Small intestine (tissue), 16 donors: ENCODE results near the gene ICE2. TPM values are rescaled to one million over a fixed set of nuclear protein-coding genes. Genes with fewer than 3 reads are reported as not detected.

Source experiments
- DNase-seq, 2 donors: peaks; one replicate each; pipeline versions ENCODE4 v3.0.0 to v3.0.0-alpha.2; 2013
- FAIRE-seq: peaks from 2 replicates; lab custom pipeline; 2012; peaks lifted over from hg19 to GRCh38; lab: Jason Lieb, UNC
- H3K27ac ChIP-seq, 3 donors: one replicate each; pipeline ENCODE4 v1.5.1; 2013; ENCODE audit warnings: low read length in 2 of 3, mild to moderate bottlenecking in 2 of 3, control low read depth in 1 of 3, inconsistent platforms in 1 of 3, low read depth in 1 of 3, moderate library complexity in 1 of 3
- H3K27me3 ChIP-seq, 3 donors: one replicate each; pipeline ENCODE4 v1.6.1; 2013; ENCODE audit warnings: low read length in 3 of 3, inconsistent platforms in 1 of 3; ENCODE audit not compliant: control insufficient read depth in 3 of 3, insufficient read depth in 3 of 3
- H3K36me3 ChIP-seq, 3 donors: one replicate each; pipeline ENCODE4 v1.6.1; 2013; ENCODE audit warnings: low read length in 3 of 3, inconsistent platforms in 1 of 3, low read depth in 1 of 3, mild to moderate bottlenecking in 1 of 3, moderate library complexity in 1 of 3; ENCODE audit not compliant: control insufficient read depth in 3 of 3, insufficient read depth in 2 of 3
- H3K4me1 ChIP-seq, 3 donors: one replicate each; pipeline ENCODE4 v1.6.1; 2013; ENCODE audit warnings: low read length in 2 of 3, inconsistent platforms in 1 of 3, low read depth in 1 of 3, mild to moderate bottlenecking in 1 of 3, moderate library complexity in 1 of 3; ENCODE audit not compliant: control insufficient read depth in 3 of 3, insufficient read depth in 2 of 3
- H3K4me3 ChIP-seq, 3 donors: one replicate each; pipeline ENCODE4 v1.5.1; 2013; ENCODE audit warnings: low read length in 3 of 3, control low read depth in 1 of 3, inconsistent platforms in 1 of 3, low read depth in 1 of 3, mild to moderate bottlenecking in 1 of 3, moderate library complexity in 1 of 3
- H3K9me3 ChIP-seq, 2 donors: one replicate each; pipeline ENCODE4 v1.6.1; 2013; ENCODE audit warnings: low read depth in 1 of 2, low read length in 1 of 2; ENCODE audit not compliant: control insufficient read depth in 2 of 2, insufficient read depth in 1 of 2
- WGBS, 3 donors: extraction: QIAGEN DNeasy Blood & Tissue Kit; methylation state at CpG; one replicate each; pipeline ENCODE4 v1.1.7; 2013; 5-methylcytosine and 5-hydroxymethylcytosine counted together
- long read RNA-seq, 10 donors: transcript quantifications; one replicate each; lab custom pipeline, GENCODE V29; 2026
- polyA plus RNA-seq, 4 donors: library from polyadenylated mRNA; stranded (reverse) in 3 of 4; unstranded in 1 of 4; fragments of 200-250 nt in 3 of 4; fragments of 120-200 nt in 1 of 4; gene quantifications; one replicate each; pipeline versions ENCODE4 v1.2.1 to v1.2.3, GENCODE V29; 2013
- donor health status: healthy with polysubstance abuse.
- donor health status: control.
- donor health status: control.
- donor health status: Bipolar disorder and iron deficiency.
- donor health status: healthy.

The ICE2 gene, protein sequence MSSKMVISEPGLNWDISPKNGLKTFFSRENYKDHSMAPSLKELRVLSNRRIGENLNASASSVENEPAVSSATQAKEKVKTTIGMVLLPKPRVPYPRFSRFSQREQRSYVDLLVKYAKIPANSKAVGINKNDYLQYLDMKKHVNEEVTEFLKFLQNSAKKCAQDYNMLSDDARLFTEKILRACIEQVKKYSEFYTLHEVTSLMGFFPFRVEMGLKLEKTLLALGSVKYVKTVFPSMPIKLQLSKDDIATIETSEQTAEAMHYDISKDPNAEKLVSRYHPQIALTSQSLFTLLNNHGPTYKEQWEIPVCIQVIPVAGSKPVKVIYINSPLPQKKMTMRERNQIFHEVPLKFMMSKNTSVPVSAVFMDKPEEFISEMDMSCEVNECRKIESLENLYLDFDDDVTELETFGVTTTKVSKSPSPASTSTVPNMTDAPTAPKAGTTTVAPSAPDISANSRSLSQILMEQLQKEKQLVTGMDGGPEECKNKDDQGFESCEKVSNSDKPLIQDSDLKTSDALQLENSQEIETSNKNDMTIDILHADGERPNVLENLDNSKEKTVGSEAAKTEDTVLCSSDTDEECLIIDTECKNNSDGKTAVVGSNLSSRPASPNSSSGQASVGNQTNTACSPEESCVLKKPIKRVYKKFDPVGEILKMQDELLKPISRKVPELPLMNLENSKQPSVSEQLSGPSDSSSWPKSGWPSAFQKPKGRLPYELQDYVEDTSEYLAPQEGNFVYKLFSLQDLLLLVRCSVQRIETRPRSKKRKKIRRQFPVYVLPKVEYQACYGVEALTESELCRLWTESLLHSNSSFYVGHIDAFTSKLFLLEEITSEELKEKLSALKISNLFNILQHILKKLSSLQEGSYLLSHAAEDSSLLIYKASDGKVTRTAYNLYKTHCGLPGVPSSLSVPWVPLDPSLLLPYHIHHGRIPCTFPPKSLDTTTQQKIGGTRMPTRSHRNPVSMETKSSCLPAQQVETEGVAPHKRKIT
- 10 to 100 TPM in 2 of 4 donors, 1 to 10 TPM in 2; 4.3 to 41.0 (median 10.0) TPM for polyA plus RNA-seq
- long read RNA-seq, donor 1, result 0 reads
- long read RNA-seq, donor 2, result 0 reads
- long read RNA-seq, donor 3, partial matches to known transcripts, result 6 of 9 reads
- long read RNA-seq, donor 3, other reads (novel, unspliced or antisense), result 0 of 9 reads
- long read RNA-seq, donor 4, result 0 reads
- long read RNA-seq, donor 5, partial matches to known transcripts, result 0 of 2 reads
- long read RNA-seq, donor 5, other reads (novel, unspliced or antisense), result 0 of 2 reads
- long read RNA-seq, donor 6, result 0 reads
- long read RNA-seq, donor 7, full-length matches to known transcripts, result 2 of 2 reads
- long read RNA-seq, donor 7, partial matches to known transcripts, result 0 of 2 reads
- long read RNA-seq, donor 7, other reads (novel, unspliced or antisense), result 0 of 2 reads
- long read RNA-seq, donor 8, full-length matches to known transcripts, result 1 of 1 reads
- long read RNA-seq, donor 8, partial matches to known transcripts, result 0 of 1 reads
- long read RNA-seq, donor 8, other reads (novel, unspliced or antisense), result 0 of 1 reads
- long read RNA-seq, donor 9, result 0 reads
- long read RNA-seq, donor 10, full-length matches to known transcripts, result 3 of 3 reads
- long read RNA-seq, donor 10, partial matches to known transcripts, result 0 of 3 reads
- long read RNA-seq, donor 10, other reads (novel, unspliced or antisense), result 0 of 3 reads

DNA sequence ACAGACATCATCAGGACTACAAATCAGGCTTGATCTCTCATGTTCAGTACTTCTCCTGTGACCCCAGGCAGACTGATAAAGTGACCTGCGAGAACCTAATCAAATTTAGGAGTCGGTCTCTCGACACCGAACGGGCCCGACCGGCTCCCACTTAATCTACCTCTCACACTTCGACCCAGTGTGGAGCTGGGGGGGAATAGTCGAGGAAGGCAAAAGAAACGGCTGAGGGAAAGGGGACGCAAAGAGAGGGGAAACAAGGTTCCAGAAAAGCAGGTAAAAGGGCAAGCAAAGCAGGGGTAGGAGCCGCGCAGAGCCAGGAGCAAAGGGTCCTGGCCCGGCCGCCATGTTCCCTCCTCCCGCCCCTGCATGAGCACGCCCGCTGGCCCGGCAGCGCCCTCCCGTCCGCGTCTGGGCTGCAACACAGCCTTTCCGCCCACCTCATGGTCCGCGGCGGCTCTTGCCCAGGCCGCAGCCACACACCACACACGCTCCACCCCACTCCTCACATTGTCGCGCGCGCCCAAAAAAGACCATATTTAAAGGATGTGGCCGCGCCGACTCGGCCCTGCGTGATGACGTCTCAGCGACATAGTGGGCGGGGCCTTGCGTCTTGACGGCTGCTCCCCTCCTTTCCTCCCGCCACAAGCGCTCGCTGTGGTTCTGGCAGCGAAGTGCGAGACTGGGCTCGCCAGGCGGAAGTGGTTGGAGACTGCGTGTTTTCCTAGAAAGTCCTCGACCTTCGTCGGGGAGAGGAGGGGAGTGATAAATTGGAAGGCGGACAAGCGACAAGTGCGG is at the start of gene ICE2:
Gene ICE2 (minus strand): TSS at position 577 of the 795 bp plus-strand sequence. CDS start 1,165 bp downstream, outside the sequence.
- WGBS, 3 donors, result 0% methylated on average over 52 to 57 of the region's 57 CpGs
- peak within 1 kb of the TSS; percentile 85 to 95 (median 89) for H3K27ac ChIP-seq
- H3K9me3 ChIP-seq, result no peaks in the 10 kb centered on the region
- no peak for FAIRE-seq
- peak; percentile 96 to 99 for DNase-seq
- H3K36me3 ChIP-seq, result peaks cover 0 to 4% (median 2%) of the 10 kb centered on the region in 3 donors
- H3K4me1 ChIP-seq, result peaks cover 0 to 25% (median 2%) of the 10 kb centered on the region in 3 donors
- H3K4me3 ChIP-seq, result peak within 1 kb of the TSS; percentile 54 to 93 (median 74)
- H3K27me3 ChIP-seq, result no peaks in the 10 kb centered on the region

DNA sequence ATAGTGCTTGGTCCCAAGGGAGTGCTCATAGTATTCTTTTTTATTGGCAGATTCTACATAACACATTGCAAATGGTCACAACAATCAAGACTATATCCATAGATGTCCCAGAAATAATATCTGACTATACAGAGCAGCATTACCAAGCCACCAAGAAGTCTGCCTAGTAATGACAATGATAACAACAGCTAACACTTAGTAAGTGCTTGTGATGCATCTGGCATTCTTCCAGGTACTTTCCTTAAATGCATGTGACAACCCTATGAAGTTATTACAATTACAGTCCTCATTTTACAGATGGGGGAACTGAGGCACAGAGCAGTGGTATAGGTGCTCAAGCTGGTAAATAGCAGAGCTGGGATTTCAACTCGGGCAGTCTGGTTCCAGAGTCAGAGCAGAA is 49.6 kb upstream of the ICE2 start:
- peaks cover 0 to 4% (median 0%) of the 10 kb centered on the region in 3 donors for H3K36me3 ChIP-seq
- H3K9me3 ChIP-seq, result no peaks in the 10 kb centered on the region
- 81 to 87% (median 84%) methylated on average over 1 of the region's 1 CpG for WGBS, 3 donors
- H3K4me1 ChIP-seq, result peaks cover 0 to 7% (median 0%) of the 10 kb centered on the region in 3 donors
- no peak overlapping the region for H3K27ac ChIP-seq
- DNase-seq (no peak), FAIRE-seq (no peak)
- H3K27me3 ChIP-seq, result no peaks in the 10 kb centered on the region
- H3K4me3 ChIP-seq, result no peak overlapping the region

- no peak for DNase-seq
- FAIRE-seq, result no peak
- H3K4me3 ChIP-seq, result no peak overlapping the region
- WGBS, 3 donors, result 80 to 88% (median 83%) methylated on average over 4 of the region's 4 CpGs
- peaks cover 0 to 4% (median 0%) of the 10 kb centered on the region in 3 donors for H3K36me3 ChIP-seq
- no peaks in the 10 kb centered on the region for H3K27me3 ChIP-seq
- peaks cover 0 to 7% (median 0%) of the 10 kb centered on the region in 3 donors for H3K4me1 ChIP-seq
- no peaks in the 10 kb centered on the region for H3K9me3 ChIP-seq
- no peak overlapping the region for H3K27ac ChIP-seq
Observed at GRCh38 chr15:60527456-60527855, 48.5 kb upstream of the ICE2 start.

DNA sequence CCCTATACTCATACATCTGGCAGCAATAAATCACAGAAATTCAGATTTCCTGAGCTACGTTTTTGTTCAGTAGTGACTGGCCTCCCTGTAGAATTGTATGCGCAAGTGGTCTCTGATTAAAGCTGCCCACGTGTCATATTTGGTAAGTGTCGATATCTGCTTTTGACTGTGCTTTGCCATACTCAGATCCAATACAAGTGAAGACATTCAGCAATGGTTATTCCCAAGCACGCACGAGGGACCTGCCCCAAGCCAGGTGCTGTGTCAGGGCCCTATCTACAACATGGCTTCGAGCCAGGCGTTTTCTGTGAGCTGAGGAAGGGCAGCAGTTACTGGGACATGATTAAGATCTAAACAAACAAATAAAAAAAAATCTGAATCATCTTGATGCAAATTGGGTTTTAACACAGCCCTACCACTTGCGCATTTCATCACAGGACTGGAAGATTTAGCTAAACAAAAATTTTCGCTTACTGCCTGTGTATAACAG is 47.2 kb upstream of the ICE2 start:
- DNase-seq, result peak in 1 of 2 donors; percentile 25
- Histone ChIP-seq H3K36me3 (peaks cover 0 to 4% (median 0%) of the 10 kb centered on the region in 3 donors), H3K27ac (no peak overlapping the region), H3K4me3 (no peak overlapping the region), H3K9me3 (no peaks in the 10 kb centered on the region), H3K27me3 (no peaks in the 10 kb centered on the region), H3K4me1 (peaks cover 0 to 7% (median 0%) of the 10 kb centered on the region in 3 donors)
- no peak for FAIRE-seq
- 42 to 71% (median 50%) methylated on average over 10 of the region's 10 CpGs for WGBS, 3 donors

DNA sequence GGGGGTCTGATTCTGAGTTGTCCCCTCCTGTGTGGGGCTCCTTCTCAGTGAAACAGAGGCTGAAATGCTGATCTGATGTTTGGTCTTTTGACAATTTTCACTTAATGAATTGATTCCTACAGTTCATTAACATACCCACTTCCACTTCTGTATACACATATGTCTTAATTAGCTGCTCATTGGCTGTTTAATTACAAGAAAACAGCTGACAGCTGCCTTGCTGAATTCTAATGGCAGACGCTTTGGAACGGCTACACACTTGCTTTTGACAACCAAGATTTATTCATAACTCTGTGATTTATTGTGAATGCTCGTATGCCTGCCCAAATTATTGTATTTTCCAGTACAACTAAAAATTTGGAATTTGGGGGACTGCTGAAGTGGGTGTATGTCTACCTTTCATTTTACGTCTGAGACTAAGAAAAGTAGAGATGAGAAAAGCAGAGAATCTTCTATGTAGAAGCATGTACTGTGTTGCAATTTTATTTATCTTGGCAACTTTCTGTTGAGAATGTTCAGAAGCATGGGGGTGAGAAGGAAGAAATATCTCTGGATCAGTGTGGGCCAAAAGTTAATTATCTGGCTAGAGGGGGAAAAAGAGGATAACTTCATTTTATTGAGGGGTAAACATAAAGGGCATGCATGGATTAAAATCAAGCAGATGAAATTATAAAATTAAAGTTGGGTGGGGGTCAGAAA is 46.5 kb upstream of the ICE2 start:
- Histone ChIP-seq H3K27ac (no peak overlapping the region), H3K36me3 (peaks cover 0 to 4% (median 0%) of the 10 kb centered on the region in 3 donors), H3K27me3 (no peaks in the 10 kb centered on the region), H3K9me3 (no peaks in the 10 kb centered on the region), H3K4me1 (peaks cover 0 to 7% (median 0%) of the 10 kb centered on the region in 3 donors), H3K4me3 (no peak overlapping the region)
- 79 to 93% (median 86%) methylated on average over 4 of the region's 4 CpGs for WGBS, 3 donors
- FAIRE-seq (no peak), DNase-seq (no peak)

GRCh38 chr15:60523056-60523455 is 44.1 kb upstream of the ICE2 start:
- FAIRE-seq, result no peak
- no peak overlapping the region for H3K27ac ChIP-seq
- no peak overlapping the region for H3K4me3 ChIP-seq
- no peaks in the 10 kb centered on the region for H3K4me1 ChIP-seq
- H3K9me3 ChIP-seq, result no peaks in the 10 kb centered on the region
- H3K27me3 ChIP-seq, result no peaks in the 10 kb centered on the region
- no peak for DNase-seq
- 42 to 52% (median 44%) methylated on average over 2 of the region's 2 CpGs for WGBS, 3 donors
- H3K36me3 ChIP-seq, result peaks cover 0 to 2% (median 0%) of the 10 kb centered on the region in 3 donors
